WERI-Rb-1 (cell line): ENCODE results near the gene LRRC41.

Source experiments
- DNase-seq: peaks from one replicate; pipeline ENCODE4 v3.0.0-alpha.2; 2020
- H3K27ac ChIP-seq: fragments of 250-450 bp; sonication (Bioruptor Pico); 2 replicates; pipeline ENCODE4 v1.5.1; 2020; ENCODE audit warnings: mild to moderate bottlenecking, moderate library complexity
- H3K27me3 ChIP-seq: fragments of 250-450 bp; sonication (Bioruptor Pico); 2 replicates; pipeline ENCODE4 v1.5.1; 2021; ENCODE audit warnings: mild to moderate bottlenecking, low read depth, moderate library complexity; ENCODE audit not compliant: insufficient read depth, severe bottlenecking
- H3K36me3 ChIP-seq: fragments of 250-450 bp; sonication (Bioruptor Pico); 2 replicates; pipeline ENCODE4 v1.5.1; 2020; ENCODE audit warnings: mild to moderate bottlenecking, moderate library complexity
- H3K4me3 ChIP-seq: 2 replicates; pipeline ENCODE4 v1.5.1; 2011; ENCODE audit warnings: low read depth, mild to moderate bottlenecking, control low read depth, low read length
- H3K9me3 ChIP-seq: fragments of 250-450 bp; sonication (Bioruptor Pico); 2 replicates; pipeline ENCODE4 v1.5.1; 2021; ENCODE audit warnings: mild to moderate bottlenecking, moderate library complexity; ENCODE audit not compliant: severe bottlenecking
- TF ChIP-seq, protein P1 (sequence below): IDR thresholded peaks from 2 replicates; pipeline ENCODE4 v1.5.1; 2011; ENCODE audit warnings: low read depth, mild to moderate bottlenecking, control low read depth, inconsistent platforms, low read length

Gene LRRC41

DNA sequence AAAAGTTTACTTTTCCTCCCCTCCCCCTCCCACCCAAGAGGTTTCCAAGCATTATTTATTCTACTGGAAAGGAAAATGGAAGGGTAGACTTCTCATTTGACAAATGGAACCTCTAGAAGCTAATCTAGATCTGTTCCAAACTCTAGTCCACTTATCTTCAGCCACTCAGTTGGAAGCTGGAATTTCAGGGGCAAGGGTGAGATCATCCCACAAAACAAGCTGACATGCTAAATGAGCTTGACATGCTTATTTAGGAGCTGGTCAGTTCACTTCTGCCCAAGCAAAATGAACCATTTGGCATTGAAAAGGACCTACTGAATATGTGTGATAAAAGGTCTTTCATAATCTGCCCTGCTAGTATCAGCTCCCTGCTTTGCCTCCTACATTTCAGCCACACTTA lies 5.0 kb downstream of the LRRC41 start:
- Histone ChIP-seq H3K9me3 (no peaks in the 10 kb centered on the region), H3K27ac (no peak overlapping the region), H3K27me3 (no peaks in the 10 kb centered on the region), H3K36me3 (peaks cover 52% of the 10 kb centered on the region), H3K4me3 (no peak overlapping the region)
- no peak for DNase-seq
- TF ChIP-seq, protein P1, sequence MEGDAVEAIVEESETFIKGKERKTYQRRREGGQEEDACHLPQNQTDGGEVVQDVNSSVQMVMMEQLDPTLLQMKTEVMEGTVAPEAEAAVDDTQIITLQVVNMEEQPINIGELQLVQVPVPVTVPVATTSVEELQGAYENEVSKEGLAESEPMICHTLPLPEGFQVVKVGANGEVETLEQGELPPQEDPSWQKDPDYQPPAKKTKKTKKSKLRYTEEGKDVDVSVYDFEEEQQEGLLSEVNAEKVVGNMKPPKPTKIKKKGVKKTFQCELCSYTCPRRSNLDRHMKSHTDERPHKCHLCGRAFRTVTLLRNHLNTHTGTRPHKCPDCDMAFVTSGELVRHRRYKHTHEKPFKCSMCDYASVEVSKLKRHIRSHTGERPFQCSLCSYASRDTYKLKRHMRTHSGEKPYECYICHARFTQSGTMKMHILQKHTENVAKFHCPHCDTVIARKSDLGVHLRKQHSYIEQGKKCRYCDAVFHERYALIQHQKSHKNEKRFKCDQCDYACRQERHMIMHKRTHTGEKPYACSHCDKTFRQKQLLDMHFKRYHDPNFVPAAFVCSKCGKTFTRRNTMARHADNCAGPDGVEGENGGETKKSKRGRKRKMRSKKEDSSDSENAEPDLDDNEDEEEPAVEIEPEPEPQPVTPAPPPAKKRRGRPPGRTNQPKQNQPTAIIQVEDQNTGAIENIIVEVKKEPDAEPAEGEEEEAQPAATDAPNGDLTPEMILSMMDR: no peak

DNA sequence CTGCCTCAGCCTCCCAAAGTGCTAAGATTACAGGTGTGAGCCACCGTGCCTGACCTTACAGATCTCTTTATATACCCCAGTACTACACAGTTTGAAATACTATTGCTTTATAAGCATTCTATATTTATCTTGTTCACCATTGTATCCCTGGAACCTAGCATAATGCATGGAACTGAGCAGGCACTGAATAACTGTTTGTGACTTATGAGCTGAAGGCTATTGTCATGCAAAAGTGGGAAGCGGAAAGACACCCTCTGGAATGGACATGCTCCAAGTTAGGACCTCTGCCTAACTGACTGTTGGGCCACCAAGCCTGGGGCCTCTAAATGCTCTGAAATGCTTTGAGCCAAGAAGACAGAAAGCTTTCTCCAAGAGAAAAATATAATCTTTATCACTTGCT lies 8.1 kb downstream of the LRRC41 start:
- Histone ChIP-seq H3K27me3 (no peaks in the 10 kb centered on the region), H3K4me3 (no peak overlapping the region), H3K36me3 (peaks cover 61% of the 10 kb centered on the region), H3K9me3 (no peaks in the 10 kb centered on the region), H3K27ac (no peak overlapping the region)
- no peak for DNase-seq
- TF ChIP-seq, protein P1: no peak

DNA sequence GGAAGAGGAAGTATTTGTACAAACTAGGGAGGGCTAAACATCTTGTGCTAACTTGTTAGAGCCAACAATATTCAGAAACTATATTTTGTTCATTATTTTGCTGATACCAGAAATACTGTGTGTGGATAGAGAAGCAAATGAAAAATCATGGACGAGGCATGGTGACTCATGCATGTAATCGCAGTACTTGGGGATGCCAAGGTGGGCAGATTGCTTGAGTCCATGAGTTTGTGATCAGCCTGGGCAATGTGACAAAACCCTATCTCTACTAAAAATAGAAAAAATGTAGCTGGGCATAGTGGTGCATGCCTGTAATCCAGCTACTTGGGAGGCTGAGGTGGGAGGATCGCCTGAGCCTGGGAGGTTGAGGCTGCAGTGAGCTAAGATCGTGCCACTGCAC lies 13.4 kb downstream of the LRRC41 start:
- H3K9me3 ChIP-seq: no peaks in the 10 kb centered on the region
- no peak overlapping the region for H3K4me3 ChIP-seq
- no peak overlapping the region for H3K27ac ChIP-seq
- peaks cover 57% of the 10 kb centered on the region for H3K36me3 ChIP-seq
- DNase-seq: no peak
- no peaks in the 10 kb centered on the region for H3K27me3 ChIP-seq
- TF ChIP-seq, protein P1: no peak

DNA sequence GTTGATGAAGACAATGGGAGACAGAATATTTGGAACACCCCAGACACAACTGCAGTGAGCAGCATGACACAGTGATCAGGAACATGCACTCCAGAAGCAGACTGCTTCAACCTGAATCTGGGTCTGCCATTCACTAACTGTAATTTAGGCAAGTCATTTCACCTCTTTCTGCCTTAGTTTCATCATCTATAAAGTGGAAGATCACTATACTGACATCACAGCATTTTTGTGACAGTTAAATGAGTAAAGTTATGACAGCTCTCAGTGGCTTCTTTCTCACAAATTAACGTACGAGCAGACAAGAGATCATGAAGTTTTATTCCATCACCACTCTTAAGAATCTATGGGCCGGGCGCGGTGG lies 14.3 kb downstream of the LRRC41 start:
- no peak overlapping the region for H3K27ac ChIP-seq

DNA sequence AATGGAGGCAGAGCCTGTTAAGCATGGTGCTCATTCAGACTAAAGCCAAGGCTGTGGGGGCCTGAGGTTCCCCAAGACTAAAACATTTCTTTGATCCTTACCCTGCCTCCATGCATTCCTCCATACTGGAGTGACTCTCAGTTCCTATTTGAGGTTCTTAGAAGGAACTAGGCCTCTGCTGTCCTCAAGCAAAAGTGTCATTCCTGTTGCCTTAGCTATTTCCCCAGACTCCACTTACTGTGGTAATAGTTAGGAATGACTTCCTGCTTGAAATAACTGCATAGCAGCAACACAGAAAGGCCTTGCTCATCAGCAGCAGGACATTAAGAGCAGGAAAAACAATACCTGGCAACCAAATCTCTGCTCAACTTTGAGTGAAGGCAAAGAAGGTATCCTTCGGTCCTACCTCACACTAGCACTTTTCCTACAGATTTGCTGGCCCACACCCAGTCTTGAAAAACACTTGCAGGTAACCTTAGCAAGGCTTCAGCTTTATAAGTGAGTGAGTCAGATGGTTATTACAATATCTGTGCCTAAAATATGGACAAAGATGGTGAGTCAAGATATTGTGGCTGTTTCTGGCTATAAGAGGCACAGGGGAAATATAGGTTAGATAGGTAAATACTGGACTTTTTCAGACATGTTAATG lies 14.8 kb downstream of the LRRC41 start:
- TF ChIP-seq, protein P1: no peak
- DNase-seq: no peak
- Histone ChIP-seq H3K27me3 (no peaks in the 10 kb centered on the region), H3K4me3 (no peak overlapping the region), H3K36me3 (peaks cover 59% of the 10 kb centered on the region), H3K9me3 (no peaks in the 10 kb centered on the region), H3K27ac (no peak overlapping the region)

More for the DNA sequence above, 14.3 kb downstream of the LRRC41 start:
- TF ChIP-seq, protein P1: no peak
- Histone ChIP-seq H3K4me3 (no peak overlapping the region), H3K27me3 (no peaks in the 10 kb centered on the region), H3K9me3 (no peaks in the 10 kb centered on the region), H3K36me3 (peaks cover 59% of the 10 kb centered on the region)
- no peak for DNase-seq
